GM15510 (cell line): ENCODE data around the gene SIX2.

Experiments used
- POLR2A ChIP-seq: IDR thresholded peaks from 3 replicates; pipeline ENCODE4 v1.6.1; 2011; ENCODE audit warnings: borderline replicate concordance; ENCODE audit not compliant: insufficient read length; ENCODE audit errors: extremely low read depth

The SIX2 gene

DNA sequence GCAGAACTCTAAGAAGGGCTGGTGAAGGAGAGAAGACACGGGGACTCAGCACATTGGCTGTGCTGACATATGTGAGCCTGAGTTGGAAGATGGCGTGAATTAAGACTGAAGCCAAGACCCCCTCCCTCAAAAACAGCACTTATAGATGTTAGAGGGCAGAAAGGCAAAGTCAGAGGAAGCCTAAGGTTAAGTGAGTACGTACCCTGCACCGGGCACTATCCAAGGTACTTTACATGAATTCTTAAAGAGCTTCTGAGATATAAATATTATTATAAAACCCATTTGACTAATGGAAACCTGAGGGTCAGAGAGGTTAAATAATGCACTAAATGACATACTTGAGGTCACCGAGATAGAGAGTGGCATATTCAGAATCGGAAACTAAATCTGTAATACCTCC is 42.2 kb downstream of the SIX2 start:
- no peak for TF ChIP-seq POLR2A

DNA sequence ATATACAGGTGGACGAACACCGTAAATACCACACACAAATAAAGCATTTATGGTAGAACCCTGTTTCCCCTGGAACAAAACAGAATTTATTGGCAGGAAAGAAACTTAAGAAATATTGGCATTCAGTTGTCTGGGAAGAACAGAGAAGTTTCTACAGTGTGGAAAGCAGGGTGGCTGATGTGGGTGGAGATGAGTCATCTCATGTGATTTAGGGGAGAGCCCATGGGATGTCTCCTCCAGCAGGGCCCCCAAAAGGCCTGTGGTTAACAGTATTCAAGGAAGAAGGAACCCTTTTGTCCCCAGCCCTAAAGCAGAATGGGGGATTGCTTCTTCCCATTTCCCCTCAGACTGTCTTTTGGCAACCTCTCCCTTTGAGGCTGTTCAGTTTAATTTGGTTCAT is 43.6 kb downstream of the SIX2 start:
- no peak for TF ChIP-seq POLR2A

DNA sequence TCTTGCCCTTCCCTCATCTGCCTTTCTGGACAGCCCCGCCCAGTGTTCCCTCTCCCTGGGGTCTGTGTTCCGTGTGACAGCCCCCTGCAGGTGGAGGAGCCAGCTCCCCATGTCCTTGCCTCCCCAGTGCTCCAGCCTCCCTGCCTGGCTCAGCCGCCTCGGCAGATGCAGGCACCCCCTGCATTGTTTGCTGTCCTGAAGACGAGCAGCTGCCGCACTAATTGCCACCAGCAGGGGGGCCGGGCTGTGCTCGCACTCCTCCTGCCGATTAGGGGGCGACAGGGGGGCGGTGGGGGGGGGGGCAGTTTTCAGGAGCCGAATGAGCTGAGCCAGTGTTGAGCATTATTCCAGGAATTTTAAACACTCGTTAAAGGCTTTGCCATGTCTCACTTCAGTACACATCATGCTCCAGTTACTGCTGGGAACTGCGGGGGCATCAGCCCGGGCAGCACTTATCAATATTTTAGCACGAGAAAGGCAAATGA is 44.5 kb downstream of the SIX2 start:
- TF ChIP-seq POLR2A, result no peak

DNA sequence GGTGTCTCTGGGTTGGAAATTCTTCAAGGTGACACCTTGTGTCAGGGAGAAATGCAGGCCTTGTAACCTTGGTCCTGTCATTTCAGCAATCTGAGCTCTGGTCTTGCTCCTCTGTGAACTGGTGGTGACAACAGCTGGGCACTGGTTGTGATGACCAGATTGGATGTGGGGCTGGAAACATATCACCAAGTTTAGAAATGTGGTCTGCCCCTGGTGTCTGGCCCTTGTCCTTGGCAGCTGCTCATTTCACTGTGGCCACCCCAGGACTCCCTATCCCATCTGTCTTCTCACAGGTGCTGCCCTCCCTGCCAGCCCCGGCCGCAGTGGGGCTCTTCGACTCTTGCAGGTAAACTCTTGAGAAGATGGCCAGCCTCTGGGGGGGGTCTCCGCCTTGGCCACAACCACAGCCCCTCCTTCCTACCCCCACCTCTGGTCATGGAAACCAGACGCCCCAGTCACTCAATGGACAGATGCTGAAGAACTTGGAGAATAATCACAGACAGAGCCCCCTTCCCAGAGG is 47.0 kb downstream of the SIX2 start:
- TF ChIP-seq POLR2A, result no peak

DNA sequence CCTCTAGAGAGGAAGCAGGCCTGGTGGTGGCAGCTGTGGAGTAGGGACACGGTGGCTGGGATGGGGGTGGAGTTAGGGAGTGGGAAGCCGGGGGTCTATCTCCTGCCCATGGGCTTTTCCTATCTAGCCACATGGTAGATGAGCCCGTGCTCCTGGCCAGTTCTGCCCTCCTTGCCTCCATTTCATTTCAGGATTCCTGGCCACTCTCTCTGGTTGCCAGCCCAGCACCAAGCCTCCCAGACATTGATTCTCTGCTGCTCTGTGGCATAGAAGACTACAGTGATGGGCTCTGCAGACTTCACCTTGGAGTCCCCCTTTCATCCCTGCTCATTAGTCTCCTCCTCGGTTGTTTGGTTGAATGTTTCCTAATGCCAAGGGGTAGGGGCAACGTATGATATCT is 48.4 kb downstream of the SIX2 start:
- no peak for TF ChIP-seq POLR2A

DNA sequence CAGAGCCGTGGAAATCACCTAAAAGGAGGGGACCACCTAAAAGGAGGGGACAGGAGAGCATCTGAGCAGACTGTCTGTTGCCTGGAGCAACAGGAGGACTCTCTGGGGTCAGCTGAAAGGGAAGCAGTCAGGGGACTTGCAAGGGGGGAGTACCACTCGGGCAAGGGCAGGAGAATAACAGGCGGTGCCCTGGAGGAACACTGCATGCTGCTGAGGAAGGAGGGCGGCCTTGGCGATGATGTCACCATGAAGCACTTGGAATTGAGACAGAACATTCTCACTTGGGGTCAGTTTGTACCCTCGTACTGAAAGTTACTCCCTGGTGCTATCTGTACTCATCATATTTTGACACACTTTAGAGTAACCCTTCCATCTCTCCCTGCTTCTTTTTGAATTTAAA is 49.4 kb downstream of the SIX2 start:
- TF ChIP-seq POLR2A, result no peak

DNA sequence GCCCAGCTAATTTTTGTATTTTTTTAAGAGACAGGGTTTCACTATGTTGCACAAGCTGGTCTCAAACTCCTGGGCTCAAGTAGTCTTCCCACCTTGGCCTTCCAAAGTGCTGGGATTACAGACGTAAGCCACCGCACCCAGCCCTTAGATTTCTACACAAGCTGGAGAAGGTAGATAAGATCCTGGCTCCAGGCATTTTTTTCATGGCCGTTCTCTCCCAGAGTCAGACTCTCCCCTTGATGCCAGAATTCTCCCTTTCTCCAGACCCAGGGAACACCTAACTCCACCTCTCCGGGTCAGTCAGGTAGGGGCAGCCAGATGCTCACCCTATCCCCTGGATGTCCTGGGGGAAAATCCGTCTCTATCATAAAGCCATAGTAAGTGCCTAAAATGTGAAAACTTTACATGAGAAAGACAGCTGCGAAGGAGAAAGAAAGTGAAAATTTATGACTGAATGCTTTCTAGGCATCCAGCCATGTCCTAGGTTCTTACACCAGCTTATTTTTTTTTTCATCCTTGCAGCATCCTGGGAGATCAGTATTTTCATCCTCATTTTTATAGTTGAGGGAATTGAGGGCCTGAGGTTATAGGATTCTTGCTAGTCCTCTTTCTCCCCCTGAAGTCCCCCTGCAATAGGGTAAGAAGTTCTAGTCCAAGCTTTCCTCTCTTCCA is 51.5 kb downstream of the SIX2 start:
- TF ChIP-seq POLR2A, result no peak

DNA sequence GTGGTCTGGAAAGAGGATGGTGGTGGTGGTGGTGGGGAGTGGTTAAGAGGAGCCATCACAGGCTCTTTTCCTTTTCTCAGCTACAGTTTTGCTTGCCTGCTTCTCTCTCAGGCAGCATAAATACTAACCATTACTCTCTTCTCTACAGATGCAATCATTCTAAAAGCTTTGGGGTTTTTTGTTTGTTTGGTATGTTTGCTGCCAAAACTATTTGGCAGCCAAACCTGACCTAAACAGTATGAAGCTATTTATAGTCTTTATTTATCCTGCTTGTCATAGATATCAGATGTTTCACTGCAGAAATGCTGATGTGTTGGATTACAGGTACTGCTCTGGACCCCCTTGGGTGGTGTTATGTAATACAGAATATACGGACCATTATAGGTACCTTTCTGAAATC is 52.4 kb downstream of the SIX2 start:
- no peak for TF ChIP-seq POLR2A

DNA sequence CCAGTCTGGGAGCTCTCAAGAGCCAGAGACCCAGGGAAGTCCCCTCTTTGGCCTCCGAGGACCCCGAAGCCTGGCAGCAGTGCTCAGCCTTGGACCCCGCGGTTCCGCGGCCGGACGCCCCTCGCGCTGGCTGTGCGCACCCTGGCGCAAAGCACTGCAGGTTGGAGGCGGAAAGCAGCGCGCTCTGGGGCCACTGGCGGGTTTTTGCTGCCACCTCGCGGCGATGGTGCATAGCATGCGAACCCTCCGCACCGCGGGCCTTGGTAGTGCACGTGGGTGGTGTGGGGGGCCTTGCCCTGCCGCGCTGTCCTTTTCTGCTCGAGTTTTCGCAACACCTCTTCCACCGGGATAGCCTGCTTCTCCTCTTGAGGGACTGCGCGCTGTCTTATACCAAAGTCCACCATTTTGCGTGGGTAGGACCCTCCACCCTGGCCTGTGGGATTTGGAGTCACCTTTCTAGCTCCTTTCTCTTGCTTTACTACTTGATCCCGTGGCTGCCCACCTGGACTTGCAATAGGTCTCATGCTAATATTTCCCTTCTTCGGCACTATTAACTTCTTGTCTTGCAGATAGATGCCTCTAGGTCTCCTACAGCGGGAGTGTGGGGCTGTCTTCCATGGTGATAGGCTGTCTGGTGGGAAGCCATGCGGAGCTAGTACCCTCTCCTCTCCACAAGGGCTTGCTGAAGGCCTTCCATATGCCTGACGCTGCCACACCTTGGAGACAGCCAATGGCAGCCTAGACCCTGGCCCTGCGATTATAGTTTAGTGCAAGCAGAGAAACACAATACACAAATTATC is 53.5 kb downstream of the SIX2 start:
- no peak for TF ChIP-seq POLR2A
